Right lobe of liver (tissue), 6 donors: ENCODE measurements around the gene COPZ1. TPM values are rescaled to one million over a fixed set of nuclear protein-coding genes. Genes with fewer than 3 reads are reported as not detected.

Experiments
- ATAC-seq, 4 donors: fragments of 200-7000 bp; cut with Tn5 transposase; one replicate each; pipeline ENCODE4 v1.9.1; 2020; ENCODE audit warnings: mild to moderate bottlenecking in 4 of 4, moderate library complexity in 4 of 4
- DNase-seq, 3 donors: peaks; one replicate each; pipeline ENCODE4 v3.0.0-alpha.2; 2020
- H3K27ac ChIP-seq, 3 donors: fragments of 200-600 bp; one replicate each; pipeline ENCODE4 v1.8.0; 2022
- H3K27me3 ChIP-seq, 2 donors: fragments of 200-600 bp; one replicate each; pipeline ENCODE4 v1.8.0; 2022
- H3K36me3 ChIP-seq, 4 donors: fragments of 200-600 bp; sonication (generic) in 1 of 4; one replicate each; pipeline versions ENCODE4 v1.5.1 to v1.8.0; 2017 to 2022; ENCODE audit warnings: control low read depth in 1 of 4
- H3K4me1 ChIP-seq, 4 donors: fragments of 200-600 bp; sonication (generic) in 1 of 4; one replicate each; pipeline versions ENCODE4 v1.5.1 to v1.8.0; 2017 to 2022; ENCODE audit warnings: control low read depth in 1 of 4
- H3K4me3 ChIP-seq, 3 donors: fragments of 200-600 bp; one replicate each; pipeline ENCODE4 v1.8.0; 2022
- H3K9me3 ChIP-seq, 4 donors: fragments of 200-600 bp; sonication (generic) in 1 of 4; one replicate each; pipeline versions ENCODE4 v1.5.1 to v1.8.0; 2017 to 2022; ENCODE audit warnings: control low read depth in 1 of 4
- POLR2A ChIP-seq: fragments of 450-650 bp; IDR thresholded peaks from one replicate; pipeline ENCODE4 v1.6.1; 2017; ENCODE audit warnings: antibody characterized with exemption, mild to moderate bottlenecking
- WGBS: methylation state at CpG from one replicate; pipeline ENCODE4 v1.1.6; 2018; ENCODE audit warnings: low coverage, low lambda C conversion rate; ENCODE audit not compliant: insufficient coverage; ENCODE audit errors: missing lambda C conversion rate; 5-methylcytosine and 5-hydroxymethylcytosine counted together
- intact Hi-C, 2 donors: fragments of 100-400 bp; cut with DNase I; formaldehyde crosslinking; loops; one replicate each; pipeline versions ENCODE4 v1.11.2 to v1.14.1; 2022
- total RNA-seq, 6 experiments: library from RNA; depleted of rRNA in 2 of 6; stranded (reverse); fragments of >200 nt in 2 of 6; fragmentation: NEBNext Ultra II Directional in 3 of 6; extraction: Animal tissue kit (Norgen Biotek cat#: 25700) in 3 of 6; gene quantifications; one replicate each; pipeline versions ENCODE4 v1.1.0 to v1.2.4, GENCODE V29; 2016 to 2023
- TF ChIP-seq, protein P1 (sequence below), 4 donors: fragments of 200-600 bp in 3 of 4; fragments of 450-650 bp in 1 of 4; IDR thresholded peaks; one replicate each; pipeline versions ENCODE4 v1.5.1 to v1.8.0; 2016 to 2022; ENCODE audit warnings: antibody characterized with exemption in 4 of 4, mild to moderate bottlenecking in 2 of 4
- donor health status: DM: no; HTN: yes; CAD: no.
- donor health status: DM: no; HTN: no; CAD: no.
- donor health status: DM: no; HTN: no; CAD: no.
- donor health status: DM: no; HTN: yes; CAD: no.
- donor health status: DM: no; HTN: yes; CAD: no.

Gene COPZ1
- total RNA-seq, 6 experiments from 2014 or later, result 67.3 to 89.2 (median 74.9) TPM

DNA sequence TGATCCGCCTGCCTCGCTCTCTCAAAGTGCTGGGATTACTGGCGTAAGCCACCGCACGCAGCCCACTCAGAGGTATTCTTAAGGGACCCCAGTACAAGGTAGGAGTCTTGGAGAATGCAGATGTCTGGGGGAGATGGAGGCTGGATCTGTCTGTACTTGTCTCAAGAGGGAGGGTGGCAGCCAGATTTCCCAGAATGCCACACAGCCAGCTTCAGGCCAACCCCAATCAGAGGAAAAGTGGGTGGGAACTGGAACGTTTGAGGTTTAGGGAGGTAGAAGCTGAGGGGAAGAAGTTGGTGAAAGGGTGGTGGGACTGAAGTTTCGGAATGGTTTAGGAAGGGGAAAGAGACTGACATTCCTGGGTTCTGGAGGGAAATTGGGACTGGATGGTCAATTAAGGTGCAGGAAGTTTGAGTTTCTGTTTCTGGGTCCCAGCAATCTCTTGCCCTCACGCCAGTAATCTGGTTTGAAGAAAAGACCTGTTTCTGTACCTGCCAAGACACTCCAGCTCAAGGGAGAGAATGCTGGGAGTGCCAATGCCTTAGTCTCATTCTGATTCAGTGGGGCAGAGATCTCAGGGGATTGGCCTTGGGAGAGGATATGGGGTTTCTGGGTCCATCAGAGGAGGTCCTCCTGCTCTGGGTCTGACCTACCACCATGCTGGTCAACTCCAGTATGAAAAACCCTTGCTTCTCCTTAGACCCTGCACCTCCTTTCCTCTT is 67.7 kb downstream of the COPZ1 start:
- Histone ChIP-seq H3K4me3 (no peak overlapping the region), H3K36me3 (peaks cover 8 to 31% (median 22%) of the 10 kb centered on the region in 4 donors), H3K4me1 (no peaks in the 10 kb centered on the region), H3K27me3 (no peaks in the 10 kb centered on the region), H3K27ac (no peak overlapping the region), H3K9me3 (no peaks in the 10 kb centered on the region)
- no peak for TF ChIP-seq POLR2A
- TF ChIP-seq, protein P1, sequence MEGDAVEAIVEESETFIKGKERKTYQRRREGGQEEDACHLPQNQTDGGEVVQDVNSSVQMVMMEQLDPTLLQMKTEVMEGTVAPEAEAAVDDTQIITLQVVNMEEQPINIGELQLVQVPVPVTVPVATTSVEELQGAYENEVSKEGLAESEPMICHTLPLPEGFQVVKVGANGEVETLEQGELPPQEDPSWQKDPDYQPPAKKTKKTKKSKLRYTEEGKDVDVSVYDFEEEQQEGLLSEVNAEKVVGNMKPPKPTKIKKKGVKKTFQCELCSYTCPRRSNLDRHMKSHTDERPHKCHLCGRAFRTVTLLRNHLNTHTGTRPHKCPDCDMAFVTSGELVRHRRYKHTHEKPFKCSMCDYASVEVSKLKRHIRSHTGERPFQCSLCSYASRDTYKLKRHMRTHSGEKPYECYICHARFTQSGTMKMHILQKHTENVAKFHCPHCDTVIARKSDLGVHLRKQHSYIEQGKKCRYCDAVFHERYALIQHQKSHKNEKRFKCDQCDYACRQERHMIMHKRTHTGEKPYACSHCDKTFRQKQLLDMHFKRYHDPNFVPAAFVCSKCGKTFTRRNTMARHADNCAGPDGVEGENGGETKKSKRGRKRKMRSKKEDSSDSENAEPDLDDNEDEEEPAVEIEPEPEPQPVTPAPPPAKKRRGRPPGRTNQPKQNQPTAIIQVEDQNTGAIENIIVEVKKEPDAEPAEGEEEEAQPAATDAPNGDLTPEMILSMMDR (IDR thresholded peaks at IDR 0.05), result no peak
- WGBS, result 73% methylated on average over 5 of the region's 8 CpGs
- intact Hi-C loops, result loop anchor here in 1 of 2 donors (5.0 kb wide), 1 partner anchor 50 kb away; no protein-coding TSS in a partner anchor
- DNase-seq (no peak), ATAC-seq (no peak)

DNA sequence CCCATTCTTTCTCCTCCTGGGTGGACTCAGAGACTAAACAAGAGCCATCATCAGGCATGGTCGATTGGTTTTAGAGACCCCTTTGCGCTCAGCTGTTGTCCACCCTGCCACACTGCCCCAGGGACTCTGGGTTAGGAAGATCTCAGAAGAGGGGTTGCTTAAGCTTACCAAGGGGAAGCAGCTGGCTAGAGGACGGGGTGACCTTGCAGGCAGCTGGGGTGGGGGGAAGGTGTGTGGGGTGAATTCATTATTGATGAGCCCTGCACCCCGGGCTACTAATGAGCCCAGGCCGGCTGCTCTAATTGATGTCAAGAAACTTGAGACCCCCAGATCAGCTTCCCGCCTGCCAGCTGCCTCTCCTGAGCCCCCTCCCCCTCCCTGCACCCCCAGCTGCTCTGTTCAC is 68.3 kb downstream of the COPZ1 start:
- TF ChIP-seq POLR2A, result no peak
- TF ChIP-seq, protein P1 (IDR thresholded peaks at IDR 0.05), result no peak
- Histone ChIP-seq H3K4me1 (no peaks in the 10 kb centered on the region), H3K27me3 (no peaks in the 10 kb centered on the region), H3K9me3 (no peaks in the 10 kb centered on the region), H3K36me3 (peaks cover 12 to 36% (median 26%) of the 10 kb centered on the region in 4 donors), H3K4me3 (no peak overlapping the region), H3K27ac (no peak overlapping the region)
- 69% methylated on average over 4 of the region's 6 CpGs for WGBS
- ATAC-seq (no peak), DNase-seq (no peak)
- intact Hi-C loops, result loop anchor here in 1 of 2 donors (5.0 kb wide), 1 partner anchor 49 kb away; no protein-coding TSS in a partner anchor

DNA sequence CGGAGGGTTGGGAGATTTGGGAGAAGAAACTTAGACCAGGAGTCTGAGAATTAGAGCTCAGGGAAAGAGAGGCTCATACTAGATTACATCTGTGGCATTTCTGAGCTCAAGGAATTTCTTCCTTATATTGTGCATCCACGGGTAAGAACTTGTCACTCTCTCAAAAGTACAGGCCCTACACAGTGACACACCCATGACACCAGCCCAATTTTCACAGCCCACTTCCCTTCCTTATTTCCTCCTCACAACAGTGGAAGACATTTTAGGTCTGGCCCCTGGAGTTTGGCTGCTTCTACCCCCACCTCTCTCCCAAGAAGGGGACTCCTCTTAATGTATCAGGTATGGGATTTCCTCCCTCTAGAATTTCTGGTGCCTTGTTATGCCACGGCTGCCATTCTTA is 68.8 kb downstream of the COPZ1 start:
- H3K27me3 ChIP-seq, result no peaks in the 10 kb centered on the region
- ATAC-seq, result no peak
- peaks cover 15 to 42% (median 32%) of the 10 kb centered on the region in 4 donors for H3K36me3 ChIP-seq
- H3K9me3 ChIP-seq, result no peaks in the 10 kb centered on the region
- intact Hi-C loops, result loop anchor here in 1 of 2 donors (5.0 kb wide), 1 partner anchor 49 kb away; no protein-coding TSS in a partner anchor
- no peak overlapping the region for H3K4me3 ChIP-seq
- no peak for DNase-seq
- H3K4me1 ChIP-seq, result no peaks in the 10 kb centered on the region
- H3K27ac ChIP-seq, result no peak overlapping the region
- WGBS, result 59% methylated on average over 3 of the region's 3 CpGs
- no peak for TF ChIP-seq POLR2A
- TF ChIP-seq, protein P1 (IDR thresholded peaks at IDR 0.05), result no peak

DNA sequence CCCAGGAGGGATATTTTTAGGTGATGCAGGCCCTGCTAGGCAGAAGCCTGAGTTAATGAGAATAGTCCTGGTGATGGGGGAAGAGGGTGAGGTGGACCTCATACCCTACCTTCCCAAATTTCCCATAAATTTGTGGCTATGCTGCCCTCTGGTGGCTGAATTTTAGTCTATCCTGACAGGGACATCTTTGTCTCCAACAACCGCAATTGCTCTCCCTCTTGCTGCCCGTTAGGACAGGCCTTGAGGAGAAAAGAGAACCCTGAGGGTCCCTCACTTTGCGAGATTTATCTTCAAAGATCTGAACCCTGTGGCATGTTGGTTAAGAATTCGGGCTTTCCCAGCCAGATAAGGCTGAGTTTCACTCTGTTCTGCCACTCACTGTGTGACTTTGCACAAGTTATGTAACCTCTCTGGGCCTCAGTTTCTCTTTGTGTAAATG is 69.4 kb downstream of the COPZ1 start:
- TF ChIP-seq, protein P1 (IDR thresholded peaks at IDR 0.05), result peak; percentile 40 to 73 (median 64)
- no peak for TF ChIP-seq POLR2A
- 21% methylated on average over 4 of the region's 4 CpGs for WGBS
- Histone ChIP-seq H3K27ac (no peak overlapping the region), H3K36me3 (peaks cover 20 to 47% (median 35%) of the 10 kb centered on the region in 4 donors), H3K4me1 (no peaks in the 10 kb centered on the region), H3K27me3 (no peaks in the 10 kb centered on the region), H3K4me3 (no peak overlapping the region), H3K9me3 (no peaks in the 10 kb centered on the region)
- no peak for DNase-seq
- intact Hi-C loops, result loop anchor here in 1 of 2 donors (5.0 kb wide), 1 partner anchor 48 kb away; no protein-coding TSS in a partner anchor
- peak; percentile 40 to 63 (median 56) for ATAC-seq
